GM23338 (cell line): ENCODE results near the gene STAT1. TPM values are rescaled to one million over a fixed set of nuclear protein-coding genes. Genes with fewer than 3 reads are reported as not detected.

Experiments
- ATAC-seq: fragments of 200-7000 bp; cut with Tn5 transposase; 3 replicates; pipeline ENCODE4 v1.9.1; 2020
- DNase-seq: peaks from one replicate; pipeline ENCODE4 v3.0.0-alpha.2; 2015; ENCODE audit warnings: low spot score
- H2AFZ ChIP-seq: fragments of 200-600 bp; sonication (generic); 2 replicates; pipeline ENCODE4 v1.8.0; 2016; ENCODE audit warnings: antibody characterized with exemption, mild to moderate bottlenecking, moderate library complexity
- H3F3A ChIP-seq: fragments of 200-600 bp; sonication (generic); replicated peaks from 2 replicates; pipeline ENCODE4 v1.8.0; 2017; ENCODE audit warnings: antibody characterized with exemption, mixed run types, low read depth
- H3K27ac ChIP-seq: fragments of 200-600 bp; sonication (generic); 2 replicates; pipeline ENCODE4 v1.6.1; 2016; ENCODE audit warnings: low read depth
- H3K27me3 ChIP-seq: fragments of 200-600 bp; sonication (generic); 2 replicates; pipeline ENCODE4 v1.8.0; 2016; ENCODE audit warnings: mild to moderate bottlenecking, mixed run types, moderate library complexity; ENCODE audit not compliant: insufficient read depth
- H3K36me3 ChIP-seq: fragments of 200-600 bp; sonication (generic); 2 replicates; pipeline ENCODE4 v1.8.0; 2016; ENCODE audit warnings: mild to moderate bottlenecking; ENCODE audit not compliant: insufficient read depth
- H3K4me1 ChIP-seq: fragments of 200-600 bp; sonication (generic); 2 replicates; pipeline ENCODE4 v1.8.0; 2016; ENCODE audit warnings: mild to moderate bottlenecking, moderate library complexity; ENCODE audit not compliant: insufficient read depth
- H3K4me2 ChIP-seq: fragments of 200-600 bp; sonication (generic); 2 replicates; pipeline ENCODE4 v1.7.1; 2017; ENCODE audit warnings: mixed run types
- H3K4me3 ChIP-seq: fragments of 200-600 bp; sonication (generic); 2 replicates; pipeline ENCODE4 v1.6.1; 2016; ENCODE audit warnings: mixed run types
- H3K79me2 ChIP-seq: fragments of 200-600 bp; sonication (generic); replicated peaks from 2 replicates; pipeline ENCODE4 v1.8.0; 2017; ENCODE audit warnings: mild to moderate bottlenecking; ENCODE audit not compliant: insufficient read depth
- H3K9me2 ChIP-seq: fragments of 200-600 bp; sonication (generic); 2 replicates; pipeline ENCODE4 v1.8.0; 2017; ENCODE audit not compliant: insufficient read depth
- H4K20me1 ChIP-seq: fragments of 200-600 bp; sonication (generic); replicated peaks from 2 replicates; pipeline ENCODE4 v1.8.0; 2017; ENCODE audit warnings: mild to moderate bottlenecking; ENCODE audit not compliant: insufficient read depth
- H3K27ac Mint-ChIP-seq: 2 replicates; pipeline ENCODE4 v1.8.0; 2020; ENCODE audit warnings: inconsistent platforms, mild to moderate bottlenecking, moderate library complexity, mixed read lengths
- H3K27me3 Mint-ChIP-seq: 3 replicates; pipeline ENCODE4 v1.8.0; 2022; ENCODE audit warnings: low read depth, mild to moderate bottlenecking, moderate library complexity, mixed read lengths, inconsistent platforms; ENCODE audit not compliant: insufficient read depth, poor library complexity
- H3K36me3 Mint-ChIP-seq: 3 replicates; pipeline ENCODE4 v1.8.0; 2021; ENCODE audit warnings: low read depth, mild to moderate bottlenecking, inconsistent platforms, moderate library complexity, mixed read lengths
- H3K4me1 Mint-ChIP-seq: 3 replicates; pipeline ENCODE4 v1.8.0; 2020; ENCODE audit warnings: mild to moderate bottlenecking, inconsistent platforms, mixed read lengths
- H3K4me3 Mint-ChIP-seq: 3 replicates; pipeline ENCODE4 v1.8.0; 2021; ENCODE audit warnings: moderate library complexity, mild to moderate bottlenecking, inconsistent platforms, mixed read lengths
- H3K9me3 Mint-ChIP-seq: 3 replicates; pipeline ENCODE4 v1.8.0; 2020; ENCODE audit warnings: moderate library complexity, mild to moderate bottlenecking, inconsistent platforms, mixed read lengths
- ETS1 ChIP-seq: IDR thresholded peaks from 2 replicates; pipeline ENCODE4 v1.6.1; 2016; ENCODE audit warnings: antibody characterized with exemption
- EZH2 ChIP-seq: fragments of 200-600 bp; sonication (generic); IDR thresholded peaks from one replicate; pipeline ENCODE4 v1.8.0; 2017; ENCODE audit warnings: antibody characterized with exemption, mild to moderate bottlenecking, low read depth; ENCODE audit not compliant: unreplicated experiment
- JUNB ChIP-seq: IDR thresholded peaks from one replicate; pipeline ENCODE4 v1.6.1; 2016; ENCODE audit warnings: antibody characterized with exemption; ENCODE audit not compliant: unreplicated experiment
- POLR2AphosphoS5 ChIP-seq: IDR thresholded peaks from 2 replicates; pipeline ENCODE4 v1.6.1; 2016; ENCODE audit warnings: antibody characterized with exemption, low read depth
- REST ChIP-seq: IDR thresholded peaks from one replicate; pipeline ENCODE4 v1.6.1; 2018; ENCODE audit warnings: antibody characterized with exemption; ENCODE audit not compliant: unreplicated experiment
- STAT1 ChIP-seq: IDR thresholded peaks from one replicate; pipeline ENCODE4 v1.6.1; 2016; ENCODE audit warnings: antibody characterized with exemption; ENCODE audit not compliant: unreplicated experiment
- ZNF462 ChIP-seq: fragments of 250-450 bp; sonication (Bioruptor Pico); IDR thresholded peaks from 2 replicates; pipeline ENCODE4 v1.5.0; 2020; ENCODE audit warnings: mild to moderate bottlenecking, moderate library complexity
- polyA plus RNA-seq: library from polyadenylated mRNA; unstranded; fragments of >200 nt; fragmentation: Nextera tagmentation; extraction: Ambion mirVana; gene quantifications from 2 replicates; pipeline ENCODE4 v1.2.1, GENCODE V29; 2016
- total RNA-seq: library from RNA; depleted of rRNA; stranded (reverse); fragments of >200 nt; shearing (Covaris generic); gene quantifications from 2 replicates; pipeline ENCODE4 v1.2.3, GENCODE V29; 2014

STAT1 gene
- total and polyA plus RNA-seq, 2 experiments from 2014 or later, result 15.1 to 47.4 TPM

GRCh38 chr2:190953257-190953656, 60.7 kb downstream of the STAT1 start:
- Histone ChIP-seq H3K36me3 (no peaks in the 10 kb centered on the region), H3K27me3 (no peaks in the 10 kb centered on the region), H3F3A (no peaks in the 10 kb centered on the region), H3K4me3 (no peak overlapping the region), H4K20me1 (no peaks in the 10 kb centered on the region), H3K4me2 (no peak overlapping the region), H3K9me2 (no peaks in the 10 kb centered on the region), H2AFZ (no peak overlapping the region), H3K4me1 (no peaks in the 10 kb centered on the region), H3K27ac (no peak overlapping the region), H3K79me2 (no peaks in the 10 kb centered on the region)
- Mint-ChIP-seq H3K4me3 (no peak overlapping the region), H3K27me3 (no peaks in the 10 kb centered on the region), H3K27ac (no peak overlapping the region), H3K4me1 (no peaks in the 10 kb centered on the region), H3K36me3 (peaks cover 5% of the 10 kb centered on the region; the same call in 1 of the 3 replicates), H3K9me3 (peaks cover 16% of the 10 kb centered on the region)
- no peak for TF ChIP-seq ZNF462 (CRISPR knock-in tag)
- no peak for TF ChIP-seq ETS1
- DNase-seq, result no peak
- ATAC-seq, result no peak

GRCh38 chr2:190950566-190950991, 63.4 kb downstream of the STAT1 start:
- Histone ChIP-seq H3F3A (no peaks in the 10 kb centered on the region), H3K27me3 (no peaks in the 10 kb centered on the region), H3K9me2 (no peaks in the 10 kb centered on the region), H3K36me3 (no peaks in the 10 kb centered on the region), H3K79me2 (no peaks in the 10 kb centered on the region), H3K4me2 (no peak overlapping the region), H3K4me3 (no peak overlapping the region), H4K20me1 (no peaks in the 10 kb centered on the region), H3K4me1 (peaks cover 9% of the 10 kb centered on the region; the same call in 1 of the 2 replicates), H3K27ac (no peak overlapping the region), H2AFZ (no peak overlapping the region)
- no peak overlapping the region for H3K4me3 Mint-ChIP-seq
- no peaks in the 10 kb centered on the region for H3K27me3 Mint-ChIP-seq
- DNase-seq (no peak), ATAC-seq (no peak)
- H3K9me3 Mint-ChIP-seq, result no peaks in the 10 kb centered on the region; the same call in 2 of the 3 replicates
- no peaks in the 10 kb centered on the region for H3K36me3 Mint-ChIP-seq
- H3K4me1 Mint-ChIP-seq, result peaks cover 9% of the 10 kb centered on the region; the same call in 2 of the 3 replicates
- H3K27ac Mint-ChIP-seq, result no peak overlapping the region
- TF ChIP-seq POLR2AphosphoS5 (no peak), REST (no peak), EZH2 (no peak), STAT1 (no peak), JUNB (no peak)
